ENCODE results near the gene NR2F1-AS1. TPM values are rescaled to one million over a fixed set of nuclear protein-coding genes. Genes with fewer than 3 reads are reported as not detected.

The NR2F1-AS1 gene
- total RNA-seq, 1 donor from 2014 or later: 13.6 TPM

DNA sequence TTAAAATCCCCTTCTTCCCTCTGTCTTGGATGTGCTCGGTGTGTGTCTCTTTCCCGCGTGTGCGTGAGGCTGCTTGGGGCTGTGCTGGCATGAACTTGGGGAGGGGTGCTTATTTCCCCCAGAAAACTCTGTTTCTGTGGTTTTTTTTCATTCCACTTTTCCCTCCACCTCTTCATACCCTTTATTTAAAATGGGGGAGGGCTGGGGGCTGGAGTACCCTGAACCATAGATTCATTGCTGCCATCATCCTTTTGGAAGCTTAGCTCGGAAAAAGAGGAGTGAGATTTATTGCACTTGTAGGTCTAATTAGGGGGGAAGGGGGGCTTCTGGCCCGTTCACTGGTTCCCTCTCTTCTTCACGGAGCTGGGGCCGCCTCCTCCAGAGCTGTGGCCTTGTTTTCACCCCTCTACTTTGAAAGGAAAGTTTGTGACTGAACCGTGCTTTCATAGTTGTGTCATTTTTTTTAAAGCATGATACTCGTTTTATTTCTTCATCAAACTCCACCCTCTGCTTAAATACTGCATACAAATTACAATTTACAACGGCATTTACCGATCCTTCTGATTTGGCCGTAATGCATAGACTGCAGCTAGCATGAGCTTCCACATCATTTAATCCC lies 4.9 kb upstream of the NR2F1-AS1 start:
- peaks cover 50% of the 10 kb centered on the region for H3K4me1 Mint-ChIP-seq
- peaks cover 47% of the 10 kb centered on the region for H3K27me3 Mint-ChIP-seq (ENCODE audit: low read depth)
- peaks cover 7% of the 10 kb centered on the region for H3K36me3 Mint-ChIP-seq
- H3K27ac Mint-ChIP-seq: peak overlapping the region; percentile 84
- no peak for DNase-seq (ENCODE audit: low spot score in 2 of 2, unreplicated experiment in 2 of 2)
- no peaks in the 10 kb centered on the region for H3K9me3 Mint-ChIP-seq
- TF ChIP-seq, protein P1, sequence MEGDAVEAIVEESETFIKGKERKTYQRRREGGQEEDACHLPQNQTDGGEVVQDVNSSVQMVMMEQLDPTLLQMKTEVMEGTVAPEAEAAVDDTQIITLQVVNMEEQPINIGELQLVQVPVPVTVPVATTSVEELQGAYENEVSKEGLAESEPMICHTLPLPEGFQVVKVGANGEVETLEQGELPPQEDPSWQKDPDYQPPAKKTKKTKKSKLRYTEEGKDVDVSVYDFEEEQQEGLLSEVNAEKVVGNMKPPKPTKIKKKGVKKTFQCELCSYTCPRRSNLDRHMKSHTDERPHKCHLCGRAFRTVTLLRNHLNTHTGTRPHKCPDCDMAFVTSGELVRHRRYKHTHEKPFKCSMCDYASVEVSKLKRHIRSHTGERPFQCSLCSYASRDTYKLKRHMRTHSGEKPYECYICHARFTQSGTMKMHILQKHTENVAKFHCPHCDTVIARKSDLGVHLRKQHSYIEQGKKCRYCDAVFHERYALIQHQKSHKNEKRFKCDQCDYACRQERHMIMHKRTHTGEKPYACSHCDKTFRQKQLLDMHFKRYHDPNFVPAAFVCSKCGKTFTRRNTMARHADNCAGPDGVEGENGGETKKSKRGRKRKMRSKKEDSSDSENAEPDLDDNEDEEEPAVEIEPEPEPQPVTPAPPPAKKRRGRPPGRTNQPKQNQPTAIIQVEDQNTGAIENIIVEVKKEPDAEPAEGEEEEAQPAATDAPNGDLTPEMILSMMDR (IDR thresholded peaks at IDR 0.05; ENCODE audit: unreplicated experiment): no peak
- peak overlapping the region; percentile 89 for H3K4me3 Mint-ChIP-seq

DNA sequence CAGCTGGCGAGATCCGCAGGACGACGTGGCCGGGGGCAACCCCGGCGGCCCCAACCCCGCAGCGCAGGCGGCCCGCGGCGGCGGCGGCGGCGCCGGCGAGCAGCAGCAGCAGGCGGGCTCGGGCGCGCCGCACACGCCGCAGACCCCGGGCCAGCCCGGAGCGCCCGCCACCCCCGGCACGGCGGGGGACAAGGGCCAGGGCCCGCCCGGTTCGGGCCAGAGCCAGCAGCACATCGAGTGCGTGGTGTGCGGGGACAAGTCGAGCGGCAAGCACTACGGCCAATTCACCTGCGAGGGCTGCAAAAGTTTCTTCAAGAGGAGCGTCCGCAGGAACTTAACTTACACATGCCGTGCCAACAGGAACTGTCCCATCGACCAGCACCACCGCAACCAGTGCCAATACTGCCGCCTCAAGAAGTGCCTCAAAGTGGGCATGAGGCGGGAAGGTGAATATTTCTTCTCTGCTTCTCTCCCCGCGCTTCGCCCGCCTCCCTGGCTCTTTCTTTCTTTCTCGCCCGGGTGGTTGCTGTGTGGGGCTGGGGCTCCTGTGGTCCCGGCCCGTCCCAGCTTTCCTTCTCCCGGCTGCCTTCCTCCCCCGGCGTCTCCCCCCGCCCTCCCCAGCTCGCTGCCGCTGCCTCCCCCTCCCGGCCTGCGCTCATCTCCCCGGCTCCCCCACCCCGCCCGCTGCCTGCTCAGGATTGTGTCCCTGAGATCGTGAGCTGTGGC lies 4.2 kb upstream of the NR2F1-AS1 start:
- Mint-ChIP-seq H3K4me3 (peak overlapping the region; percentile 89), H3K27ac (peak overlapping the region; percentile 84), H3K36me3 (peaks cover 7% of the 10 kb centered on the region)

DNA sequence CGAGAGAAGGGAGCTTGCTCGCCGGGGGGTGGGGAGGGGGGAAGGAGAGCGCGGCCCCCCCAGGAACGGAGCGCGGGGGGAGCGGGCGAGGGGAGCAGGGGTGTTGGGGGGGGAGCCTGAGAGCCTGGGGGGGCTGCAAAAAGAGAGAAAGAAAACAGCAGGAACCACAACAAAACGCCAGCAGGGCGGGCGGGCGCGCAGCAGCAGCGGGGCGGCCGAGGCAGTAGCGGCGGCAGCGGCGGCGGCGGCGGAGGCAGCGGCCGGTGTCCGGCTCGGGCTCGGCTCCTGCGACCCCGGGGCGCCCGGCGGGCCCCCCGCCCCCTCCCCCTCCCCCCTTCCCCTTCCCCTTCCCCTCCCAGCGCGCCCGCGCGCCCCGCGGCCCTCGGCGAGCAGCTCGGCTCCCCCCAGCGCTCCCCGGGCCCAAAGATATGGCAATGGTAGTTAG lies 3.6 kb upstream of the NR2F1-AS1 start:
- TF ChIP-seq, protein P1 (IDR thresholded peaks at IDR 0.05; ENCODE audit: unreplicated experiment): no peak
- H3K27ac Mint-ChIP-seq: no peak overlapping the region
- peaks cover 40% of the 10 kb centered on the region for H3K27me3 Mint-ChIP-seq (ENCODE audit: low read depth)
- no peak for DNase-seq (ENCODE audit: low spot score in 2 of 2, unreplicated experiment in 2 of 2)
- peaks cover 7% of the 10 kb centered on the region for H3K36me3 Mint-ChIP-seq
- peak overlapping the region; percentile 60 for H3K4me3 Mint-ChIP-seq
- peaks cover 40% of the 10 kb centered on the region for H3K4me1 Mint-ChIP-seq
- no peaks in the 10 kb centered on the region for H3K9me3 Mint-ChIP-seq

More for the DNA sequence above, 4.2 kb upstream of the NR2F1-AS1 start:
- TF ChIP-seq, protein P1 (IDR thresholded peaks at IDR 0.05; ENCODE audit: unreplicated experiment): no peak
- peaks cover 46% of the 10 kb centered on the region for H3K27me3 Mint-ChIP-seq (ENCODE audit: low read depth)
- H3K9me3 Mint-ChIP-seq: no peaks in the 10 kb centered on the region
- DNase-seq (ENCODE audit: low spot score in 2 of 2, unreplicated experiment in 2 of 2): no peak
- peaks cover 46% of the 10 kb centered on the region for H3K4me1 Mint-ChIP-seq

DNA sequence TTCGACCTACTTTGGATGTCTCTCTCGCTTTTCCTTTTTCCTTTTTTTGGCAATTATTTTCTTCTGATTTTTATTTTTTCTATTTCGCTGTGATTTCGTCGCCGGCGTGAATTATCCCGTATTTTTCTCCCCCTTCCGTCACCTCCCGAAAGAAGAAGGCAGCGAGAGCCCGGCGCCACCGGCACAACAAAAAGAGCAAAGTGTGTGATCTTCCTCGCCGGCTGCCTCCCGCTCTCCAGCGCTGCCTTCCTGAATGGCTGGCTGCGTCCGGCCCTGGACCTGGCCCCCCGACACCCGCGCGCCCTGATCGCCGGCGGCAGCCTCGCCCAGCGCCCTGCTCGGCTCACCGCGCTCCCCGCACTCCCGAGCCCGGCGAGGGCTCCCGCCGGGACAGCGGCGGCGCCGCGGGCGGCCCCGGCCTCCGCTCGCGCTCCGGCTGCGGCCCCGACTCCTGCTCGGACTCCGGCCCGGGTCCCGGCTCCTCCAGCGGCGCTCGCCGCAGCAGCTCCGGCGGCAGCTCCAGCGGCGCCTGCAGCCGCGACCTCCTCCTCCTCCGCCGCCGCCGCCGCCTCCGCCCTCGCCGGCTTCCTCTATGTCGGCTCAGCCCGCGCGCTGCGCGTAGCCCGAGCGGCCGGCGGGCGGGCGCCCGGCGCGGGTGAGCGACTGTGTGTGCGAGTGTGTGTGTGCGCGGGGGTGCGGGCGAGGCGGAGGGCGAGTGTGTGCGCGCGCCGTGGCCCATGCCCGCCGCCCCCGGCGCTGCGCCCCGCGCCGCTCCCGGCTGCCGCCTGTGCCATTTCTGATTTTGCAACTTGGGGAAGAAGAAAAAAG lies 3.0 kb upstream of the NR2F1-AS1 start:
- peak overlapping the region; percentile 60 for H3K4me3 Mint-ChIP-seq

DNA sequence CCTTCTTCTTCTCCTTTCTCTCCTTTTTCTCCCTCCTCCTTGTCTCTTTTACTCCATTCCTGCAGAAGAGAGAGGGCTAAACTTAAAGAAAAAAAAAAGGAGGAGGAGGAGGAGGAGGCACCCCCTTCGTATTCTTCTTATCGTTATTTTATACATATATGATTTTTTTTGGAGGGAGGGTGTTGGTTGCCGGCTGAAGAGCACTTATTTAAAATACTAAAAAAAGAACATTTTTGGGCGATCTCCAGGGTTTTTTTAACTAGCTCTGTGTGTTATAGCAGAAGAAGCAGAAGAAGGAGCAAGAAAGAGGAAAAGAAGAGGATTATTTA lies 2.4 kb upstream of the NR2F1-AS1 start:
- Mint-ChIP-seq H3K4me1 (peaks cover 35% of the 10 kb centered on the region), H3K9me3 (no peaks in the 10 kb centered on the region), H3K4me3 (no peak overlapping the region), H3K27me3 (ENCODE audit: low read depth) (peaks cover 35% of the 10 kb centered on the region), H3K36me3 (peaks cover 2% of the 10 kb centered on the region), H3K27ac (no peak overlapping the region)
- TF ChIP-seq, protein P1 (IDR thresholded peaks at IDR 0.05; ENCODE audit: unreplicated experiment): no peak
- no peak for DNase-seq (ENCODE audit: low spot score in 2 of 2, unreplicated experiment in 2 of 2)

More for the DNA sequence above, 3.0 kb upstream of the NR2F1-AS1 start:
- peak in 1 of 2 experiments; percentile 71 for DNase-seq (ENCODE audit: low spot score in 2 of 2, unreplicated experiment in 2 of 2)
- TF ChIP-seq, protein P1 (IDR thresholded peaks at IDR 0.05; ENCODE audit: unreplicated experiment): no peak
- Mint-ChIP-seq H3K4me1 (peaks cover 34% of the 10 kb centered on the region), H3K27me3 (ENCODE audit: low read depth) (peaks cover 34% of the 10 kb centered on the region), H3K9me3 (no peaks in the 10 kb centered on the region), H3K36me3 (peaks cover 7% of the 10 kb centered on the region), H3K27ac (no peak overlapping the region)
